SK-N-MC (cell line): ENCODE measurements around the gene RIT1.

Experiments
- EZH2 ChIP-seq: fragments of 200-600 bp; sonication (generic); IDR thresholded peaks from one replicate; pipeline ENCODE4 v1.6.1; 2017; ENCODE audit warnings: antibody characterized with exemption
- FOXP2 ChIP-seq: optimal IDR thresholded peaks from 2 replicates; pipeline ENCODE3; 2011; ENCODE audit warnings: mild to moderate bottlenecking, moderate library complexity; ENCODE audit not compliant: insufficient read depth; ENCODE audit errors: extremely low read length, control extremely low read depth
- POLR2AphosphoS5 ChIP-seq: IDR thresholded peaks from 2 replicates; pipeline ENCODE4 v1.6.1; 2012; ENCODE audit warnings: mild to moderate bottlenecking, low read depth, low read length, borderline replicate concordance

DNA sequence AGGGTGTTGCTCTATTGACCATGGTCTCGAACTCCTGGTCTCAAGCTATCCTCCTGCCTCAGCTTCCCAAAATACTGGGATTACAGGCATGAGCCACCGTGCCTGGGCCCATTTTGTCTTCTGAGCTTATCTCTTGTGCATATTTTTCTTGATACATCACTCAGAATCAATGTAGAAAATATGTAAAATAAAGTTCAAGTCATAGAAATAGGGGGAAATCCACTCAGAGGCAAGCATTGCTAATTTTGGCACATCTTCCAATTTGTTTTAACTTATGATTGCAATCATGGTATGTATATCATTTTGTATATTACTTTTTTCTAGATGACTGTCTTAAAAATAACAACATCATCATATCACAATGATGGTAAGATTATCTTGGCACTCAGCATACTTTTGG lies 21.6 kb downstream of the RIT1 start:
- TF ChIP-seq POLR2AphosphoS5 (no peak), EZH2 (no peak), FOXP2 (no peak)
